SK-N-MC (cell line): Measurements from ENCODE around the gene CCDC182.

Source experiments
- EZH2 ChIP-seq: fragments of 200-600 bp; sonication (generic); IDR thresholded peaks from one replicate; pipeline ENCODE4 v1.6.1; 2017; ENCODE audit warnings: antibody characterized with exemption
- POLR2AphosphoS5 ChIP-seq: IDR thresholded peaks from 2 replicates; pipeline ENCODE4 v1.6.1; 2012; ENCODE audit warnings: mild to moderate bottlenecking, low read depth, low read length, borderline replicate concordance

- no peak for TF ChIP-seq POLR2AphosphoS5
- no peak for TF ChIP-seq EZH2
Observed at GRCh38 chr17:57739402-57740234, 5.5 kb downstream of the CCDC182 start.
